Karpas-422 (cell line): ENCODE data around the gene CTIF. TPM values are rescaled to one million over a fixed set of nuclear protein-coding genes. Genes with fewer than 3 reads are reported as not detected.

Experiments
- DNase-seq: peaks from one replicate; pipeline ENCODE4 v3.0.0-alpha.2; 2015
- H2AFZ ChIP-seq: fragments of 200-600 bp; sonication (generic); 2 replicates; pipeline ENCODE4 v1.6.1; 2014; ENCODE audit warnings: antibody characterized with exemption, low read length, mixed read lengths
- H3K27ac ChIP-seq: fragments of 200-600 bp; sonication (generic); 2 replicates; pipeline ENCODE4 v1.5.1; 2014; ENCODE audit warnings: mild to moderate bottlenecking, low read length, moderate library complexity
- H3K27me3 ChIP-seq: fragments of 200-600 bp; sonication (generic); 2 replicates; pipeline ENCODE4 v1.6.1; 2014; ENCODE audit warnings: low read length, mixed read lengths
- H3K36me3 ChIP-seq: fragments of 200-600 bp; sonication (generic); 2 replicates; pipeline ENCODE4 v1.6.1; 2014; ENCODE audit warnings: low read length, mixed read lengths; ENCODE audit not compliant: insufficient read depth
- H3K4me1 ChIP-seq: fragments of 200-600 bp; sonication (generic); 2 replicates; pipeline ENCODE4 v1.6.1; 2014; ENCODE audit warnings: mild to moderate bottlenecking, low read length, mixed read lengths
- H3K4me2 ChIP-seq: fragments of 200-600 bp; sonication (generic); 2 replicates; pipeline ENCODE4 v1.6.1; 2014; ENCODE audit warnings: low read length, low read depth, mild to moderate bottlenecking; ENCODE audit not compliant: poor library complexity, severe bottlenecking
- H3K4me3 ChIP-seq: fragments of 200-600 bp; sonication (generic); 2 replicates; pipeline ENCODE4 v1.5.1; 2014; ENCODE audit warnings: mild to moderate bottlenecking, antibody characterized with exemption, low read length, mixed read lengths
- H3K79me2 ChIP-seq: fragments of 200-600 bp; sonication (generic); 2 replicates; pipeline ENCODE4 v1.6.1; 2014; ENCODE audit warnings: mild to moderate bottlenecking, low read length, mixed read lengths
- H3K9ac ChIP-seq: fragments of 200-600 bp; sonication (generic); 2 replicates; pipeline ENCODE4 v1.6.0; 2014; ENCODE audit warnings: low read length
- H3K9me2 ChIP-seq: fragments of 200-600 bp; sonication (generic), shearing (Covaris generic); replicated peaks from 2 replicates; pipeline ENCODE4 v1.6.0; 2014; ENCODE audit warnings: mild to moderate bottlenecking, low read length, moderate library complexity; ENCODE audit not compliant: insufficient read depth
- H3K9me3 ChIP-seq: fragments of 300-700, 200-600 bp; sonication (generic); 2 replicates; pipeline ENCODE4 v1.6.1; 2014; ENCODE audit warnings: low read length, mixed read lengths
- H4K20me1 ChIP-seq: fragments of 200-600 bp; sonication (generic); 2 replicates; pipeline ENCODE4 v1.6.1; 2014; ENCODE audit warnings: mild to moderate bottlenecking, antibody characterized with exemption, low read length, low read depth; ENCODE audit not compliant: insufficient read depth
- total RNA-seq: library from RNA; depleted of rRNA; stranded (reverse); fragments of >200 nt; shearing (Covaris generic); gene quantifications from 2 replicates; pipeline ENCODE4 v1.2.3, GENCODE V29; 2014; ENCODE audit warnings: low replicate concordance

CTIF gene
- total RNA-seq, 1 experiment from 2014 or later = 0.60 TPM

DNA sequence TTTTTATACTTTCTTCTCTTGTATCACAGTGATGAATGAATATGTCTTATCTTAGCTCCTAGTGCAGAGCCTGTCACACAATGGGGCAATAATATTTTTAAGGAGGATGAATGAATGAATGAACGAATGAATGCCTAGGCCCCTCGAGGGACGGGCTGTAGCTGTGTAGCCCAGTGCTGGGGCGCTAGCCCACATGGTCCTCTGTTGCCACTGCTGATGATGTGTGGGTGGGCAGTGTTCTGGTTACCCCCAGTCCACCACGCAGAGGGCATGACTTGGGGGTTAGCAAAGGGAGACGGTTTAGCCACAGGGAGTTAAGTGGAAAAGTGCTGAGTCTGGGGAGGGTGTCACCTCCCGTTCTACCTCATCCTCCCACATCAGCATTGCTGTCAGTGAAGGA is 277.7 kb downstream of the CTIF start:
- no peaks in the 10 kb centered on the region for H3K9me2 ChIP-seq

DNA sequence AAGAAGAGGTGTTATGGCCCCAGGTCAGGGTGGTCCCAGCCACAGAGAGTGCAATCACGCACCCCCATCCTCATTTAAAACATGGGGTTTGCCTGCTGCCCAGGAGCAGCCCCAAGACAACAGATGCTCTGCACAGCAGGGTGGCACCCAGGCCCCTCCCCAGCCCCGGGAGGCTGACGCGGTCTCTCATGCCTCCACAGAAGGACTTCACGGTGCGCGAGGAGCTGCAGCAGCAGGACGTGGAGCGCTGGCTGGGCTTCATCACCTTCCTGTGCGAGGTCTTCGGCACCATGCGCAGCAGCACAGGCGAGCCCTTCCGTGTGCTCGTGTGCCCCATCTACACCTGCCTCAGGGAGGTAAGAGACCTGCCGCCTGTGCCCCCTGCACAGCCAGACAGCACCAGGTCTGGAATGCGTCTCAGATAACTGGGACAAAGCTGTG is 278.2 kb downstream of the CTIF start:
- no peaks in the 10 kb centered on the region for H3K9me3 ChIP-seq
- no peaks in the 10 kb centered on the region for H4K20me1 ChIP-seq
- no peak overlapping the region for H3K9ac ChIP-seq
- H3K4me1 ChIP-seq = peaks cover 20% of the 10 kb centered on the region
- DNase-seq = no peak
- H3K27ac ChIP-seq = no peak overlapping the region
- no peaks in the 10 kb centered on the region for H3K79me2 ChIP-seq
- no peaks in the 10 kb centered on the region for H3K36me3 ChIP-seq
- H3K4me3 ChIP-seq = no peak overlapping the region
- no peak overlapping the region for H2AFZ ChIP-seq
- H3K4me2 ChIP-seq = no peak overlapping the region
- H3K27me3 ChIP-seq = no peaks in the 10 kb centered on the region
- no peaks in the 10 kb centered on the region for H3K9me2 ChIP-seq

More for the DNA sequence above, 277.7 kb downstream of the CTIF start:
- Histone ChIP-seq H3K79me2 (no peaks in the 10 kb centered on the region), H3K36me3 (no peaks in the 10 kb centered on the region), H3K4me1 (peaks cover 16% of the 10 kb centered on the region), H4K20me1 (no peaks in the 10 kb centered on the region), H3K27me3 (no peaks in the 10 kb centered on the region), H3K9ac (no peak overlapping the region), H2AFZ (no peak overlapping the region), H3K4me2 (no peak overlapping the region), H3K9me3 (no peaks in the 10 kb centered on the region), H3K27ac (no peak overlapping the region), H3K4me3 (no peak overlapping the region)
- no peak for DNase-seq

DNA sequence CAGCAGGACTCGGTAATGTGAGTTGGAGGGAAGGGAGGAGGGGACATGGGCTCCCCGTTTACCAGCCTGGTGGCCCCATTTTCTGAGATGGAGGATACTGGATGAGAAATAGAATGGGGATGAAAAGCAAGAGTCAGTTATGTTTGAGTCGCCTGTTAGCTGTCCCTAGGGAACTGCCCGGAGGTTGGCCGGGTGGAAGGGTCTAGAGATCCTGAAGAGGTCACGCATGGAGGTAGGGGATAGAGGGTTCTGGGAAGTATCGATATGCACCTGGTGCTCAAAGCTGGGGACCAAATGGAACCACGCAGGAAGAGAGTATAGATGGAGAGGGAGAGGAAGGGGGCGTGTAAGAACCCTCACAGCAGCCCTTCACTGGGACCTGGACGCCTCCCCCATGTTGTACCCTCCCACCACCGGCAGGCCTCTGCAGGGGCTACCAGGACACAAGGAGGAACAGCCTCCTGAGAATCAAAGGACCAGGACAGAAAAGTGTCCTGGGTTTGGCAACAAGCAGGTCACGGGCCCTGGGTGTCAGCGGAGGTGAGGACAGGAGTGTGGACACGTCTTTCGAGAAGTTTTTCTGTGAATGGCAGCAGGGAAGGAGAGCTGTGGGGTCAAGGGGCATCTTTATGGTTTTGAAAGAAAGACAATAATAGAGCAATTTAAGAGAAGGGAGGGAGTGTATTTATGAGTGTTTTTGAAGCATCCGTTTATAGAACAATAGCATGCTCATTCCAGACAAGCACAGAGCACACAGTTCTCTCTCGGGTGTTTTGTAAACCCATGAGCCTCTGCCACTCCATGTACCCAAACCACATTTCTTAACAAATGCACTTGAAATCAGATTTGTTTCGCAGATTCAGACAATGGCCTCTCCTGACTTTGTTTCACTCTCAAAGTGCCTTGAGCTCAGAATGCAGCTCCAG is 279.8 kb downstream of the CTIF start:
- no peaks in the 10 kb centered on the region for H3K36me3 ChIP-seq
- no peaks in the 10 kb centered on the region for H3K79me2 ChIP-seq
- no peak overlapping the region for H3K4me3 ChIP-seq
- H3K9me3 ChIP-seq = no peaks in the 10 kb centered on the region
- H3K4me2 ChIP-seq = no peak overlapping the region
- H2AFZ ChIP-seq = no peak overlapping the region
- no peaks in the 10 kb centered on the region for H3K9me2 ChIP-seq
- H3K27me3 ChIP-seq = no peaks in the 10 kb centered on the region
- DNase-seq = no peak
- H4K20me1 ChIP-seq = no peaks in the 10 kb centered on the region
- H3K9ac ChIP-seq = no peak overlapping the region
- peaks cover 30% of the 10 kb centered on the region for H3K4me1 ChIP-seq
- H3K27ac ChIP-seq = no peak overlapping the region

GRCh38 chr18:48819276-48819675 is 280.4 kb downstream of the CTIF start:
- Histone ChIP-seq H3K4me1 (peaks cover 30% of the 10 kb centered on the region), H3K36me3 (no peaks in the 10 kb centered on the region), H3K27me3 (no peaks in the 10 kb centered on the region), H4K20me1 (no peaks in the 10 kb centered on the region), H2AFZ (no peak overlapping the region), H3K27ac (no peak overlapping the region), H3K79me2 (no peaks in the 10 kb centered on the region), H3K9ac (no peak overlapping the region), H3K9me3 (no peaks in the 10 kb centered on the region), H3K9me2 (no peaks in the 10 kb centered on the region), H3K4me2 (no peak overlapping the region), H3K4me3 (no peak overlapping the region)
- DNase-seq = no peak

DNA sequence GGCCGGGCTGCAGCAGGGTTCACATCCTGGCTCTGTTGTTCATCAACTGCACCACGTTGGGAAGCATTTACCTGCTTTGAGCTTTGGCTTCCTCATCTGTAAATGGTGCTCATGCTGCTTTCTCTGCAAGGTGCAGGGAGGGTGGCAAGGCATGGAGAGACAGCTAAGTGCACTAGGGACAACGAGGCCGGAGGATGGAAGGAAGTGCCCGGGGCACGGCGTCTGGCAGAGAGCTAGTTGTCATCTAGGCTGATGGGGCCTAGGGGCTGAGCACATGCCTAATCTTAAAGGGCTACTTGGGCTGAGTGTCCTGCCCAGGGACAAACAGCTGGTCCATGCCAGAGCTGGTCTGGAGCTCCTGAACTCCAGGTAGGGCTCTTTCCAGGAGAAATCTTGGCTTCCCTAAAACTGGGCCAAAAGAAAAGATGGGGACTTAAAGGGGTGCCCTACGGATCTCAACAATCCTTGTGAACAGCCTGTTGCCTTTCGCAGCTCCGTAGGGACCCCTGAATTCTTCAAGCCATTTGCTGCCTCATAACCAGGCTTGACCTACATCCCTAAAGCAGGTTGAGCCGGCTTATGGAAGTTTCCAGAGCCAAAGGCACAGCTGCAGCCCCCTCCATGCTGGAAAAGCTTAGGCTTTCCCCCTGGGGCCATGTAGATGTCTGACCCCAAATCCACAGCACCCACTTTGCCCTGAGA is 281.1 kb downstream of the CTIF start:
- Histone ChIP-seq H3K4me1 (peaks cover 30% of the 10 kb centered on the region), H3K9ac (no peak overlapping the region), H3K9me3 (no peaks in the 10 kb centered on the region), H3K27me3 (no peaks in the 10 kb centered on the region), H4K20me1 (no peaks in the 10 kb centered on the region), H2AFZ (no peak overlapping the region), H3K79me2 (no peaks in the 10 kb centered on the region), H3K36me3 (no peaks in the 10 kb centered on the region), H3K27ac (no peak overlapping the region), H3K9me2 (no peaks in the 10 kb centered on the region), H3K4me2 (peak overlapping the region; percentile 17), H3K4me3 (no peak overlapping the region; the same call in 1 of the 2 replicates)
- no peak for DNase-seq

- H3K9me2 ChIP-seq = no peaks in the 10 kb centered on the region
Observed at GRCh38 chr18:48820483-48821250, 281.8 kb downstream of the CTIF start.

DNA sequence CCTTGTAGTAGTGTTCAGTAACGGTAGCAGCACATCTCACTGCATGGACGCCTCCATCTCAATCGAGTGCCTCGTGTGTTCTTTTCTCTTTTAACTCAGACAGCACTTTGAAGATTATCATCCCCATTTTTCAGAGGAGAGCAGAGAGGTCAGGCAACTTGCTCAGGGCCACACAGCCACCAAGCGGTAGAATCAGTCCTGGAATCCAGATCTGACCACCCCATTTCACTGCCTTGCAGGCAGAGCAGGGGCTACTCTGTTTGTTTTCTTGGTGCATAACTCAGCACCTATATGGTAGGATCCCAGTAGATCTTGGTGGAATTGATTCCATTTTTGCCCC is 282.4 kb downstream of the CTIF start:
- Histone ChIP-seq H3K4me2 (peak overlapping the region; percentile 17), H3K79me2 (no peaks in the 10 kb centered on the region), H3K4me3 (no peak overlapping the region; the same call in 1 of the 2 replicates), H3K27ac (no peak overlapping the region), H3K9me3 (no peaks in the 10 kb centered on the region), H3K36me3 (no peaks in the 10 kb centered on the region), H4K20me1 (no peaks in the 10 kb centered on the region), H3K27me3 (no peaks in the 10 kb centered on the region), H3K9me2 (no peaks in the 10 kb centered on the region), H2AFZ (no peak overlapping the region), H3K4me1 (peaks cover 34% of the 10 kb centered on the region), H3K9ac (no peak overlapping the region)
- no peak for DNase-seq

More at GRCh38 chr18:48820483-48821250, 281.8 kb downstream of the CTIF start:
- 0 out of 2 replicates have a peak overlapping the region, but pooled peaks have one; percentile 12 for H3K9ac ChIP-seq
- no peaks in the 10 kb centered on the region for H3K79me2 ChIP-seq
- H3K27me3 ChIP-seq = no peaks in the 10 kb centered on the region
- no peaks in the 10 kb centered on the region for H3K9me3 ChIP-seq
- H3K4me2 ChIP-seq = peak overlapping the region; percentile 17
- H3K27ac ChIP-seq = no peak overlapping the region
- no peak overlapping the region for H2AFZ ChIP-seq
- H3K4me1 ChIP-seq = peaks cover 32% of the 10 kb centered on the region
- peak overlapping the region; percentile 18; the same call in 1 of the 2 replicates for H3K4me3 ChIP-seq
- peak; percentile 79 for DNase-seq
- no peaks in the 10 kb centered on the region for H3K36me3 ChIP-seq
- no peaks in the 10 kb centered on the region for H4K20me1 ChIP-seq

GRCh38 chr18:48821845-48822244 is 283.0 kb downstream of the CTIF start:
- H3K4me3 ChIP-seq = no peak overlapping the region
- no peaks in the 10 kb centered on the region for H3K9me3 ChIP-seq
- no peaks in the 10 kb centered on the region for H3K9me2 ChIP-seq
- H3K27me3 ChIP-seq = no peaks in the 10 kb centered on the region
- DNase-seq = peak; percentile 67
- H3K36me3 ChIP-seq = no peaks in the 10 kb centered on the region
- H3K4me2 ChIP-seq = peak overlapping the region; percentile 17
- H4K20me1 ChIP-seq = no peaks in the 10 kb centered on the region
- no peak overlapping the region for H3K27ac ChIP-seq
- no peak overlapping the region for H3K9ac ChIP-seq
- H3K79me2 ChIP-seq = no peaks in the 10 kb centered on the region
- H3K4me1 ChIP-seq = peaks cover 34% of the 10 kb centered on the region
- H2AFZ ChIP-seq = no peak overlapping the region
